Fibroblast of peridontal ligament (primary cell): Measurements from ENCODE around the gene TRIM47.
A peak's percentile ranks its signal among the peaks of the same experiment; 100 is the strongest.

ENCODE experiments used
- DNase-seq: peaks from one replicate; pipeline ENCODE4 v3.0.0-alpha.2; 2010; ENCODE audit errors: extremely low read depth

TRIM47 gene

GRCh38 chr17:75908201-75908600, 29.8 kb upstream of the TRIM47 start:
- peak; percentile 10 for DNase-seq

GRCh38 chr17:75906143-75906884, 27.9 kb upstream of the TRIM47 start:
- no peak for DNase-seq

- DNase-seq: peak; percentile 82
These were observed 26.6 kb upstream of the TRIM47 start, which contains the start of gene MRPL38 for GRCh38 chr17:75904749-75905521. Gene MRPL38 (minus strand): TSS chr17:75904884. CDS start chr17:75904875, 9 bp downstream.

GRCh38 chr17:75902406-75902805, 24.0 kb upstream of the TRIM47 start:
- no peak for DNase-seq

- DNase-seq: no peak
These were observed 23.3 kb upstream of the TRIM47 start for GRCh38 chr17:75901727-75902126.

- DNase-seq: no peak
These were observed 22.5 kb upstream of the TRIM47 start for GRCh38 chr17:75900691-75901533.

GRCh38 chr17:75899767-75900468, 21.5 kb upstream of the TRIM47 start:
- no peak for DNase-seq

GRCh38 chr17:75899353-75899752, 21.0 kb upstream of the TRIM47 start:
- DNase-seq: no peak

- no peak for DNase-seq
These were observed 20.4 kb upstream of the TRIM47 start for GRCh38 chr17:75898791-75899190.

GRCh38 chr17:75898065-75898464, 19.7 kb upstream of the TRIM47 start:
- DNase-seq: no peak

- DNase-seq: peak; percentile 25
These were observed 19.0 kb upstream of the TRIM47 start for GRCh38 chr17:75897160-75898019.

GRCh38 chr17:75896415-75897159, 18.2 kb upstream of the TRIM47 start, which contains the start of gene TRIM65:
Gene TRIM65 (minus strand): TSS chr17:75896951. CDS start chr17:75896937, 14 bp downstream.
- DNase-seq: peak; percentile 63

- DNase-seq: no peak
These were observed 17.2 kb upstream of the TRIM47 start for GRCh38 chr17:75895370-75896155.

GRCh38 chr17:75894049-75894733, 15.8 kb upstream of the TRIM47 start:
- DNase-seq: peak; percentile 25

GRCh38 chr17:75893305-75894048, 15.1 kb upstream of the TRIM47 start:
- DNase-seq: no peak

- no peak for DNase-seq
These were observed 14.3 kb upstream of the TRIM47 start for GRCh38 chr17:75892556-75893224.
